HG03196 (cell line): ENCODE data around the gene WFDC11.

Experiments used
- ATAC-seq: cut with Tn5 transposase; IDR thresholded peaks from one replicate; pipeline ENCODE4 v1.9.1; 2021; ENCODE audit not compliant: unreplicated experiment

Gene WFDC11

DNA sequence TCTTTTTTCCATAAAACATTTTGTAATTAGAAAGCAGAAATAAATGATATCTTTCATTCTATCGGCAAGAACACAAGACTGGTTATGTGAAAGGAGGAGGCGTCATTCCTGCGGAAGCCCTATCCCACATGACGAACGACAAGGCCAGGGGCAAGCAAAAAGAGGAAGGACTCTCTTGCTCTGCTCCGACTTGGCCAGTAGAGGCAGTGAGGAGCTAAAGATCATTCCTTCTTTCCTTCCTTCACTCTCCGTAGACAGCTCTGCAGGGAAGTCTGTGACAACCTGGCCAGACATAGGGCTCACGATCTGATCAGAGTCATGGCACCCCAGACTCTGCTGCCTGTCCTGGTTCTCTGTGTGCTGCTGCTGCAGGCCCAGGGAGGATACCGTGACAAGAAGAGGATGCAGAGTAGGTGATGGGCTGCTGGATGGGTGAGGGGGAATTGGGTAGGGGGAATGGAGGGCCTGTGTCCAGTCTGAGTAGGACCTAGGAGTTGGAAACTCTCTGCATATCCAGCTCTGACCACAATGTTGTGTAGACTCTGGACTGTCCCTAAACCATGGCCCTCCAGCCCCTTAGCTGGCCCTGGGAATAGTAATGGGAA is 40.4 kb downstream of the WFDC11 start, which contains the start of gene WFDC10A:
TSS of gene WFDC10A (plus strand) at position 244 of the 605 bp plus-strand sequence. CDS start at position 319, 75 bp downstream.
- ATAC-seq, result no peak

GRCh38 chr20:45626540-45626939 is 43.5 kb downstream of the WFDC11 start:
- ATAC-seq, result no peak

- no peak for ATAC-seq
These were observed 48.4 kb downstream of the WFDC11 start for GRCh38 chr20:45621593-45621992.

GRCh38 chr20:45617591-45617990 is 52.4 kb downstream of the WFDC11 start:
- no peak for ATAC-seq

GRCh38 chr20:45612314-45612713 is 57.7 kb downstream of the WFDC11 start:
- ATAC-seq, result no peak

DNA sequence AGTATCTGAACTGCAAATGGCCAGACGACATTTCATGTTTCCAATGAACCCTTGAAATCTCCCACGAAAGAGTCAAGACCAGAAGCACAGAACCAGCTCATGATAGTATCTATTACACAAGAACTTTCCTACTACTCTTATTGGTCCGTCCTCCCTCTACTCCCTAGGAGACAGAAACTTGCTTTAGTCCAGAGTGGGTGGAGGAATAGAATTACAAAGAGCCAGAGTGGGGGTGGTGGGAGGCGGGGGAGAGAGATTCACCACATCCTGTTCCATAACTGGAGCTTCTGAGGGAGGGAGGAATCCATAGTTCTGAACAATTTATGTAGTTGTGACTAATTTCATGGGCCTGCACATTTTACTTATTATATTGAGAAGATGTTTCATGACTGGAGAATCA is 59.0 kb downstream of the WFDC11 start:
- ATAC-seq, result no peak

DNA sequence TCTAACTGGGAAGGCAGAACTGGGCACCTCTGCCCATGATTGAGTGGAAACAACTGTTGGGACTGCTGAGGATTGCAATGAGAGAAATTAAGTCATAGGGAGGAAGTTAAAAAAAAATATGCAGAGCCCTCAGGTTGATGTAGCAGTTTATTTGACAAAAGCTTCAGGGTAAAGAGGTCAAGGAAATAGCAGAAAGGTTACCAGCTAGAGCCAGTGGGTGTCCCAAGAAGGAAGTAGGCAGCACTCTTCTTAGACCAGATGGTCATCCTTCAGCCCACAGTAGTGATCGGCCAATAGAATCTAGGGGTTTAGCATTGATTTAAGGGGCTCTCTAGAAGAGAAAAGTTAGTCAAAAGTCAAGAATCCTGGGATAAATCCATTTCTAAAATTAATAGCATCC is 62.2 kb downstream of the WFDC11 start:
- no peak for ATAC-seq
